CD4-positive, CD25-positive, alpha-beta regulatory T cell (primary cell): ENCODE measurements around the gene MS4A4A. TPM values are rescaled to one million over a fixed set of nuclear protein-coding genes. Genes with fewer than 3 reads are reported as not detected.

Experiments used
- ATAC-seq, 2 donors: fragments of 150-1000 bp; cut with Tn5 transposase; one replicate each; pipeline ENCODE4 v1.10.0; 2021; ENCODE audit warnings: low read depth in 2 of 2, moderate number of reproducible peaks in 2 of 2, moderate library complexity in 1 of 2
- DNase-seq, 3 donors: peaks; one replicate each; pipeline versions ENCODE4 v3.0.0 to v3.0.0-alpha.2; 2012 to 2022; ENCODE audit warnings: mixed read lengths in 1 of 3
- H3K27ac ChIP-seq: one replicate; pipeline ENCODE4 v1.7.0; 2013; ENCODE audit warnings: mild to moderate bottlenecking, low read length; ENCODE audit not compliant: insufficient read depth, poor library complexity, severe bottlenecking
- H3K27me3 ChIP-seq: one replicate; pipeline ENCODE4 v1.7.0; 2013; ENCODE audit warnings: low read length; ENCODE audit not compliant: control insufficient read depth, insufficient read depth
- H3K36me3 ChIP-seq: one replicate; pipeline ENCODE4 v1.7.0; 2013; ENCODE audit warnings: mild to moderate bottlenecking, low read length, moderate library complexity; ENCODE audit not compliant: control insufficient read depth, insufficient read depth
- H3K4me1 ChIP-seq: 2 replicates; pipeline ENCODE4 v1.7.0; 2013; ENCODE audit warnings: mild to moderate bottlenecking, low read length; ENCODE audit not compliant: insufficient read depth, control insufficient read depth, poor library complexity, severe bottlenecking
- H3K4me3 ChIP-seq: one replicate; pipeline ENCODE4 v1.7.0; 2013; ENCODE audit warnings: low read depth, mild to moderate bottlenecking, low read length, moderate library complexity
- H3K9me3 ChIP-seq, 2 experiments: 1 replicate in 1 of 2; 2 replicates in 1 of 2; pipeline ENCODE4 v1.7.0; 2013; ENCODE audit warnings: low read length in 2 of 2, mild to moderate bottlenecking in 1 of 2, moderate library complexity in 1 of 2; ENCODE audit not compliant: control insufficient read depth in 2 of 2
- H3K27ac Mint-ChIP-seq, 3 donors: one replicate each; pipeline ENCODE4 v1.8.0; 2020 to 2022; ENCODE audit warnings: mild to moderate bottlenecking in 3 of 3, mixed read lengths in 3 of 3, moderate library complexity in 2 of 3
- H3K27me3 Mint-ChIP-seq: one replicate; pipeline ENCODE4 v1.8.0; 2022; ENCODE audit warnings: mild to moderate bottlenecking, mixed read lengths
- H3K36me3 Mint-ChIP-seq: one replicate; pipeline ENCODE4 v1.8.0; 2020; ENCODE audit warnings: mixed read lengths
- H3K4me1 Mint-ChIP-seq, 4 donors: one replicate each; pipeline ENCODE4 v1.8.0; 2020 to 2022; ENCODE audit warnings: mixed read lengths in 4 of 4, mild to moderate bottlenecking in 1 of 4
- H3K4me3 Mint-ChIP-seq, 4 donors: one replicate each; pipeline ENCODE4 v1.8.0; 2020 to 2022; ENCODE audit warnings: mild to moderate bottlenecking in 4 of 4, mixed read lengths in 4 of 4, moderate library complexity in 3 of 4
- H3K9me3 Mint-ChIP-seq, 7 donors: one replicate each; pipeline ENCODE4 v1.8.0; 2020 to 2022; ENCODE audit warnings: mixed read lengths in 7 of 7, mild to moderate bottlenecking in 3 of 7, moderate library complexity in 2 of 7
- polyA plus RNA-seq, 4 donors: library from polyadenylated mRNA; unstranded; fragments of 300-500 nt; fragmentation: Illumina TruSeq; gene quantifications; one replicate each; pipeline ENCODE4 v1.2.3, GENCODE V29; 2021
- total RNA-seq: library from RNA; stranded (reverse); gene quantifications from one replicate; pipeline ENCODE4 v1.2.3, GENCODE V29; 2022

Gene MS4A4A
- total and polyA plus RNA-seq, 5 donors from 2014 or later: not detected

DNA sequence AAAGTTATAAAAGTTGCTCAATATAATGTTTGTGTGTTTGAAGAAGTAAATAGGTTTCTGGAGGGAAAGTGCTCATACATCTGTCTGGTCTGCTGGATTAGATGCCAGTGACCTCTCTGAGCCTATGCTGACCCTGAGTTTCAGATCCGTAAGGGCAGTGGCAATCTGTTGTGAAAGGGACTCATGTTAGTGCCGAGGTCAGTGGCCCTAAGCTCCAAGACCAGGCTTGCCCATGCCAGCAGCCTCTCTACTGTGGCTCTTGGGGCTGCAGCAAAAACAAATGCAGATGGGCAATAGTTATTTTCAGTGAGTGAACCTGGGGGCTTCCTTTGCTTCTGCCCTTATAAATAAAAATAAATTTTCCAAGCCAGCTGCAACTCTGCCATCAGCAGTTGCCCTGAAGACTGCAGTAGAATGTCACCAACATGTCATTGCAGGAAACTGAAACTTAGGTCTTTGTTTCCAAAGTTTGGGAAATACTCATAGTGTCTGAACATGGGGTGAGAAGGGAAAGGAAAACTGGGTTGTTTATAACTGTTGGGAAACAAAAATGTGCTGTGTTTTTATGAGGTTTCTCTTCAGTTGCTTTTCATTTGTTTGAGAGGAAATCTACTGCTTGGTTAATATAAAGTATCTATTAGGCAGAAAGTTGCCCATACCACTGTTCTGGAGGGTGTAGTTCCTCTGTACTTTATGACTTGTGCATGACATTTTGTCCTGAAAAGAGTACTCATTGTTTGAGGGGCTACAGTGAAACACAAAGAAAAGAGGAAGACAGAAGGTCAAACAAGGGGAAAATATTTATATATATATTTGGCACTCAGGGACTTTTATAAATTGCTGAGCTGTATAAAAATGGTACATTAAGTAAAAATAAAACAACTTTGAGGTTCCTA, 28.0 kb upstream of the MS4A4A start:
- H3K4me1 ChIP-seq: no peaks in the 10 kb centered on the region
- no peak overlapping the region for H3K27ac Mint-ChIP-seq
- H3K36me3 ChIP-seq: no peaks in the 10 kb centered on the region
- H3K4me3 Mint-ChIP-seq: no peak overlapping the region
- H3K27me3 Mint-ChIP-seq: peaks cover 30% of the 10 kb centered on the region
- peaks cover 0 to 8% (median 3%) of the 10 kb centered on the region in 7 donors for H3K9me3 Mint-ChIP-seq
- H3K9me3 ChIP-seq: peaks cover 0 to 9% of the 10 kb centered on the region in 2 experiments
- H3K36me3 Mint-ChIP-seq: no peaks in the 10 kb centered on the region
- DNase-seq: no peak
- H3K4me3 ChIP-seq: no peak overlapping the region
- H3K27ac ChIP-seq: no peak overlapping the region
- H3K4me1 Mint-ChIP-seq: no peaks in the 10 kb centered on the region
- H3K27me3 ChIP-seq: peaks cover 2% of the 10 kb centered on the region
- ATAC-seq: no peak

DNA sequence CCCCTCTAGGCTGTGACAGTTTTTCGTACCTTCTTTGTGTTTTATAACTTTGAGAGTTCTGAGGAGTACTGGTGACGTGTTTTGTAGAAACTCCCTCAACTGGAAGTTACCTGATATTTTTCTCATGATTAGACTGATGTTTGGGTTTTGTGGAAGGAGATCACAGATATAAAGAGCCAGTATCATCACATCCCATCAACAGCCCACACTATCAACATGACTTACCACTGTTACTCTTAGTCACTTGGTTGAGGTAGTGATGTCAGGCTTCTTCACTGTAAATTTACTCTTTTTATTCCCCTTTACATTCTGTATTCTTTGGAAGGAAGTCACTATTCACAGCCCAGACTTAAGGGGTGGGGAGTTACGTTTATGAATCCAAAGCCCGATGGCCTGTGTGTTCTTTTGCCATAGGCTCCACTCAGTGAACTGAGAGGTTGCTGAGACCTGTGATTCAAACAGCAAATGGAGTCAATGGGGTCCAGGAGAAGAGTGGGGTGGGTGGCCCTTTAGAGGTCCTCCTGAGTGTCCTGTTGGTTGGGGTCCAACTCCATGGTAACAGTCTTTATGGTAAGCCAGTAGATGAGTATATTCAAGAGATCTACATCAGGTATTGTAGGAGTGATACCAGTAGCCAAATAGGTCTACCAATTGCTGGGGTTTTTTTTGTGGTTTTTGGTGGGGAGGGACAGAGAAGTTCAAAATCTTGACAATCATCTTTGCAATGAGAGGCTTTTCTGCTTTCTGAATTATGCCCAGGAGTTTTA, 22.3 kb upstream of the MS4A4A start:
- H3K9me3 Mint-ChIP-seq: peaks cover 0 to 13% (median 3%) of the 10 kb centered on the region in 7 donors
- no peak for ATAC-seq

GRCh38 chr11:60261014-60261413, 19.5 kb upstream of the MS4A4A start:
- DNase-seq (no peak), ATAC-seq (no peak)
- no peak overlapping the region for H3K4me3 ChIP-seq
- no peak overlapping the region for H3K27ac ChIP-seq
- peaks cover 0 to 7% (median 3%) of the 10 kb centered on the region in 7 donors for H3K9me3 Mint-ChIP-seq
- peaks cover 9% of the 10 kb centered on the region for H3K27me3 Mint-ChIP-seq
- H3K27me3 ChIP-seq: no peaks in the 10 kb centered on the region
- no peaks in the 10 kb centered on the region for H3K36me3 Mint-ChIP-seq
- no peak overlapping the region for H3K4me3 Mint-ChIP-seq
- H3K27ac Mint-ChIP-seq: no peak overlapping the region
- no peaks in the 10 kb centered on the region for H3K4me1 ChIP-seq
- H3K36me3 ChIP-seq: no peaks in the 10 kb centered on the region
- no peaks in the 10 kb centered on the region for H3K4me1 Mint-ChIP-seq
- H3K9me3 ChIP-seq: no peaks in the 10 kb centered on the region

More for the DNA sequence above, 22.3 kb upstream of the MS4A4A start:
- DNase-seq: no peak
- peaks cover 16% of the 10 kb centered on the region for H3K27me3 Mint-ChIP-seq
- Histone ChIP-seq H3K36me3 (no peaks in the 10 kb centered on the region), H3K9me3 (peaks cover 0 to 9% of the 10 kb centered on the region in 2 experiments), H3K27ac (no peak overlapping the region), H3K4me3 (no peak overlapping the region), H3K4me1 (no peaks in the 10 kb centered on the region), H3K27me3 (peaks cover 2% of the 10 kb centered on the region)
- no peaks in the 10 kb centered on the region for H3K36me3 Mint-ChIP-seq
- no peak overlapping the region for H3K4me3 Mint-ChIP-seq
- H3K4me1 Mint-ChIP-seq: no peaks in the 10 kb centered on the region
- no peak overlapping the region for H3K27ac Mint-ChIP-seq

DNA sequence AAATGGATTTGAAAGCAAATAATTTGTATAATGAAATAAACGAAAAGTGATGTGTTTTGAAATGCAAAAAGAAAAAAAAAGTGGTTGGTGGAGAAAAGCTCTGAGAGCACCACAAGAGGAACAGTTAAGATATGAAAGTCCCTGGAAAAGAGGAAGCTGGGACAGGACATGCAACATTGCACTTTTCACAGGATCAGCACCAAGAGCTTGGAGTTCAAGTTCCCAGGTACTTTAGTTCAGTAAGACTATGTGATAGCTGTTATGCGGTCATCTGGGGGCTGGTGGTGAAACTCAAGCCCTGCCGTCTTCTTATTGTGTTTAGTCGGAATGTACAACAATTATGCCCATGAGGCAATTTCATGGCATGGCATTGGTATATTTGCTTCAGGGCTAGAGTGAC, 17.1 kb upstream of the MS4A4A start:
- Mint-ChIP-seq H3K36me3 (no peaks in the 10 kb centered on the region), H3K4me3 (no peak overlapping the region), H3K27ac (no peak overlapping the region), H3K4me1 (no peaks in the 10 kb centered on the region), H3K9me3 (peaks cover 0 to 7% (median 0%) of the 10 kb centered on the region in 7 donors), H3K27me3 (peaks cover 4% of the 10 kb centered on the region)
- no peak overlapping the region for H3K27ac ChIP-seq
- no peak overlapping the region for H3K4me3 ChIP-seq
- no peaks in the 10 kb centered on the region for H3K36me3 ChIP-seq
- ATAC-seq (no peak), DNase-seq (no peak)
- no peaks in the 10 kb centered on the region for H3K9me3 ChIP-seq
- no peaks in the 10 kb centered on the region for H3K4me1 ChIP-seq
- no peaks in the 10 kb centered on the region for H3K27me3 ChIP-seq

GRCh38 chr11:60264644-60265043, 15.8 kb upstream of the MS4A4A start:
- Histone ChIP-seq H3K36me3 (no peaks in the 10 kb centered on the region), H3K9me3 (no peaks in the 10 kb centered on the region), H3K4me3 (no peak overlapping the region), H3K27ac (no peak overlapping the region), H3K27me3 (no peaks in the 10 kb centered on the region), H3K4me1 (no peaks in the 10 kb centered on the region)
- H3K27me3 Mint-ChIP-seq: peaks cover 4% of the 10 kb centered on the region
- H3K4me3 Mint-ChIP-seq: no peak overlapping the region
- no peak for ATAC-seq
- no peaks in the 10 kb centered on the region for H3K36me3 Mint-ChIP-seq
- no peaks in the 10 kb centered on the region for H3K4me1 Mint-ChIP-seq
- DNase-seq: no peak
- H3K27ac Mint-ChIP-seq: no peak overlapping the region
- H3K9me3 Mint-ChIP-seq: peaks cover 0 to 7% (median 0%) of the 10 kb centered on the region in 7 donors

DNA sequence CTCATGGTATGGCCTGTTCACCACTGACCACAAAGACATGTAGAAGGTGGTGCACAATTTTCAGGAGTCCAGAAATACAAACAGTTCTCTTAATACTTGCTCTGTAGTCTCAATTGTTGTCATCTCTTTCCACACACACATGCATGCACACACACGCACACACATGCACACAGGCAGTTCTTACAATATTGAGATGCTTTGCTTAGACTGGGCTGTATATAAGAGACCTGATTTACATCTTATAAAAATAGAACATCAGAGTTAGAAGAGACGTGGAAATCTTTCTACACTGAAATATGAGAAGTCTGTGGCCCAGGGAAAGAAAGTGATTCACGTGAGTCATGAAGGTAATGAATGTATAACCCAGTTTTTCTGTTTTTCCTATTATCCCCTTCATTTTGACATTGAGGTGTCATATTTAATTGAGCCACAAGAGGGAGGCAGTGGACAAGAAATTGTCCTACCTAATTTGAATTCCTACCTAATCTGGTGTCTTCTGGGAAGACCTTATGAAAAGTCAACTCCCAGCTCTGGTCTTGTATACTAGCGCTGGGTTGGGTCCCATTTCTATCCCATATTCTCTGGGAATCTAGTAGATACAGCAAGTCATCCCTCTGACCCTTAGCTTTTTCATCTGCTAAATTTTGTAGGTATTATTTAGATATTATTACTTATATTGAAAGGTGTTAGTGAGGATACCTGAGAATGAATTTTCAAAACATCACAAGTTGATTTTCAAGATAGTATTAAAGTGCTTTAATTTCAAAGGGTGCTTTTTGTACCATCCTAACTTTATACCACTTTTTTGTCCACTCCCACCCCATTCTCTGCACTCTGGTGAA, 14.9 kb upstream of the MS4A4A start:
- no peaks in the 10 kb centered on the region for H3K36me3 Mint-ChIP-seq
- H3K27me3 Mint-ChIP-seq: peaks cover 4% of the 10 kb centered on the region
- ATAC-seq: no peak
- DNase-seq: peak in 1 of 3 donors; percentile 20
- Histone ChIP-seq H3K27ac (no peak overlapping the region), H3K4me1 (no peaks in the 10 kb centered on the region), H3K36me3 (no peaks in the 10 kb centered on the region), H3K9me3 (peaks cover 0 to 2% of the 10 kb centered on the region in 2 experiments), H3K27me3 (no peaks in the 10 kb centered on the region), H3K4me3 (no peak overlapping the region)
- H3K9me3 Mint-ChIP-seq: peaks cover 0 to 7% (median 0%) of the 10 kb centered on the region in 7 donors
- H3K4me3 Mint-ChIP-seq: no peak overlapping the region
- H3K27ac Mint-ChIP-seq: no peak overlapping the region
- no peaks in the 10 kb centered on the region for H3K4me1 Mint-ChIP-seq

- H3K36me3 Mint-ChIP-seq: no peaks in the 10 kb centered on the region
- H3K4me1 Mint-ChIP-seq: no peaks in the 10 kb centered on the region
- no peak overlapping the region for H3K4me3 Mint-ChIP-seq
- no peak for DNase-seq
- ATAC-seq: no peak
- peaks cover 22% of the 10 kb centered on the region for H3K27me3 Mint-ChIP-seq
- H3K27ac Mint-ChIP-seq: no peak overlapping the region
- Histone ChIP-seq H3K36me3 (no peaks in the 10 kb centered on the region), H3K9me3 (peaks cover 0 to 2% of the 10 kb centered on the region in 2 experiments), H3K27ac (no peak overlapping the region), H3K27me3 (peaks cover 11% of the 10 kb centered on the region), H3K4me1 (no peaks in the 10 kb centered on the region), H3K4me3 (no peak overlapping the region)
- H3K9me3 Mint-ChIP-seq: peaks cover 0 to 4% (median 0%) of the 10 kb centered on the region in 7 donors
Observed at GRCh38 chr11:60274416-60274815, 6.0 kb upstream of the MS4A4A start.
